Measurements from ENCODE around the gene PDF. TPM values are rescaled to one million over a fixed set of nuclear protein-coding genes. Genes with fewer than 3 reads are reported as not detected.

The PDF gene
- total RNA-seq, 2 experiments from 2014 or later = 37.8 to 54.8 TPM

DNA sequence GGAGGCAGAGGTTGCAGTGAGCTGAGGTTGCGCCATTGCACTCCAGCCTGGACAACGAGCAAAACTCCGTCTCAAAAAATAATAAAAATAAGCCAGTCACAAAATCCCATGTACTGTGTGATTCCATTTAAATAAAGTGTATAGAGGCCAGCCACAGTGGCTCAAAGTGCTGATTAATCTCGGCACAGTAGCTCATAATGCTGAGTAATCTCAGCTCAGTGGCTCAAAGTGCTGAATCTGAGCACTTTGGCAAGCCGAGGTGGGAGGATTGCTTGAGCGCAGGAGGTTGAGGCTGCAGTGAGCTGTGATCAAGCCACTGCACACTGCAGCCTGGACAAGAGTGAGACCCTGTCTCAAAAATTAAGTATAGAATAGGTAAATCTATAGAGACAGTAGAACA is 16.3 kb upstream of the PDF start:
- Histone ChIP-seq H3K27ac (ENCODE audit: low read depth, low read length, poor library complexity, severe bottlenecking) (no peak overlapping the region), H3K4me1 (ENCODE audit: insufficient read depth, low read length, poor library complexity, severe bottlenecking) (peaks cover 8% of the 10 kb centered on the region), H2AFZ (ENCODE audit: low read length) (no peak overlapping the region), H3K36me3 (ENCODE audit: insufficient read depth, low read length) (peaks cover 75% of the 10 kb centered on the region), H4K20me1 (ENCODE audit: insufficient read depth, low read length) (peaks cover 1% of the 10 kb centered on the region), H3K9me2 (ENCODE audit: insufficient read depth, low read length) (no peaks in the 10 kb centered on the region), H3K79me2 (ENCODE audit: insufficient read depth, low read depth, low read length) (peaks cover 17% of the 10 kb centered on the region), H3K4me2 (ENCODE audit: low read length) (no peak overlapping the region), H3K4me3 (ENCODE audit: low read depth, low read length, poor library complexity, severe bottlenecking) (no peak overlapping the region), H3K9me3 (ENCODE audit: low read length) (no peaks in the 10 kb centered on the region)
- ChIA-PET CTCF (ENCODE audit: unreplicated experiment) (no interaction called here), POLR2A (interaction anchor here (0.5 to 1.2 kb wide), 2 partner anchors 9 to 21 kb away, joined by 3 read pairs; no protein-coding TSS in a partner anchor)
- no TSS peak for BruUV-seq (replicated peaks)
- TF ChIP-seq, protein P1, sequence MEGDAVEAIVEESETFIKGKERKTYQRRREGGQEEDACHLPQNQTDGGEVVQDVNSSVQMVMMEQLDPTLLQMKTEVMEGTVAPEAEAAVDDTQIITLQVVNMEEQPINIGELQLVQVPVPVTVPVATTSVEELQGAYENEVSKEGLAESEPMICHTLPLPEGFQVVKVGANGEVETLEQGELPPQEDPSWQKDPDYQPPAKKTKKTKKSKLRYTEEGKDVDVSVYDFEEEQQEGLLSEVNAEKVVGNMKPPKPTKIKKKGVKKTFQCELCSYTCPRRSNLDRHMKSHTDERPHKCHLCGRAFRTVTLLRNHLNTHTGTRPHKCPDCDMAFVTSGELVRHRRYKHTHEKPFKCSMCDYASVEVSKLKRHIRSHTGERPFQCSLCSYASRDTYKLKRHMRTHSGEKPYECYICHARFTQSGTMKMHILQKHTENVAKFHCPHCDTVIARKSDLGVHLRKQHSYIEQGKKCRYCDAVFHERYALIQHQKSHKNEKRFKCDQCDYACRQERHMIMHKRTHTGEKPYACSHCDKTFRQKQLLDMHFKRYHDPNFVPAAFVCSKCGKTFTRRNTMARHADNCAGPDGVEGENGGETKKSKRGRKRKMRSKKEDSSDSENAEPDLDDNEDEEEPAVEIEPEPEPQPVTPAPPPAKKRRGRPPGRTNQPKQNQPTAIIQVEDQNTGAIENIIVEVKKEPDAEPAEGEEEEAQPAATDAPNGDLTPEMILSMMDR (conservative IDR thresholded peaks at IDR 0.05; ENCODE audit: low read length) = no peak
- intact Hi-C loops (cut with micrococcal nuclease; ENCODE audit: unreplicated experiment) = no loop called here
- DNase-seq (ENCODE audit: low spot score) = no peak

DNA sequence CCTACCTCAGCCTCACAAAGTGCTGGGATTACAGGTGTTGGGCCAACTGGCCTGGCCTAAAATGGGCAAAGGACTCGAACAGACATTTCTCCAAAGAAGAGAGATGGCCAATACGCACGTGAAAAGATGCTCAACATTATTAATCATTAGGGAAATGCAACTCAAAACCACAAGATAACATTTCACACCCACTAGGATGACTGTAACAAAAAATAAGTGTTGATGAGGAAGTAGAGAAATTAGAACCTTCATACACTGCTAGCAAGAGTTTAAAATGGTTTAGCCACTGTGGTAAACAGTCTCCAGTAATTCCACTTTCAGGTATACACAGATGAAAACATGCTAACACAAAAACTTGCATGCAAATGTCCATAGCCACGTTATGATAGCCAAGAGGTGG is 15.5 kb upstream of the PDF start:
- no peaks in the 10 kb centered on the region for H3K9me2 ChIP-seq (ENCODE audit: insufficient read depth, low read length)
- peaks cover 9% of the 10 kb centered on the region; the same call in 1 of the 2 replicates for H4K20me1 ChIP-seq (ENCODE audit: insufficient read depth, low read length)
- no peak for DNase-seq (ENCODE audit: low spot score)
- POLR2A ChIA-PET = interaction anchor here (0.7 to 1.2 kb wide), 2 partner anchors 10 to 212 kb away, joined by 3 to 9 read pairs; no protein-coding TSS in a partner anchor
- peaks cover 25% of the 10 kb centered on the region for H3K79me2 ChIP-seq (ENCODE audit: insufficient read depth, low read depth, low read length)
- CTCF ChIA-PET (ENCODE audit: unreplicated experiment) = no interaction called here
- H3K4me3 ChIP-seq (ENCODE audit: low read depth, low read length, poor library complexity, severe bottlenecking) = no peak overlapping the region
- peaks cover 15% of the 10 kb centered on the region for H3K4me1 ChIP-seq (ENCODE audit: insufficient read depth, low read length, poor library complexity, severe bottlenecking)
- peaks cover 75% of the 10 kb centered on the region for H3K36me3 ChIP-seq (ENCODE audit: insufficient read depth, low read length)
- TF ChIP-seq EZH2phosphoT487 (IDR thresholded peaks at IDR 0.05; ENCODE audit: borderline replicate concordance, low read depth, low read length) = no peak
- TF ChIP-seq, protein P1 (conservative IDR thresholded peaks at IDR 0.05; ENCODE audit: low read length) = no peak
- no peak overlapping the region for H3K27ac ChIP-seq (ENCODE audit: low read depth, low read length, poor library complexity, severe bottlenecking)
- no peaks in the 10 kb centered on the region for H3K9me3 ChIP-seq (ENCODE audit: low read length)
- intact Hi-C loops (cut with micrococcal nuclease; ENCODE audit: unreplicated experiment) = no loop called here
- no TSS peak for BruUV-seq (replicated peaks)
- no peak overlapping the region for H2AFZ ChIP-seq (ENCODE audit: low read length)
- H3K4me2 ChIP-seq (ENCODE audit: low read length) = no peak overlapping the region

DNA sequence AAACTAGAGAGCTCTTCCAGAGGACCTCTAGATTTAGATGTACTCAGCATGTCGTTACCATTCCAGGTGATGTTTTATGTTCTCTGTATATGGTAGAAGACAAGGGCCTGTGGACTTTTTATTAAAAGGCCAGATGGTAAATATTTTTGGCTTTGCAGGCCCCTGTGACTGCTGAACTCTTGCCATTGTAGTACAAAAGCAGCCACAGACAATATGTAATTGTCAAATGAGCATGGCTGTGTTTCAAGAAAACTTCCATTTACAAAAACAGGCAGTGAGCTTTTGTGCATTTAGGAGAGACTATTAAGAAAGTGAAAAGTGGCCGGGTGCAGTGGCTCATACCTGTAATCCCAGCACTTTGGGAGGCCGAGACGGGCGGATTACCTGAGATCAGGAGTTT is 13.8 kb upstream of the PDF start:
- H3K79me2 ChIP-seq (ENCODE audit: insufficient read depth, low read depth, low read length) = peaks cover 39% of the 10 kb centered on the region

More for the DNA sequence above, 13.8 kb upstream of the PDF start:
- POLR2A ChIA-PET = interaction anchor here (0.5 to 1.6 kb wide), 3 partner anchors 8 to 1069 kb away, joined by 3 to 5 read pairs (median 4); no protein-coding TSS in a partner anchor
- no TSS peak for BruUV-seq (replicated peaks)
- CTCF ChIA-PET (ENCODE audit: unreplicated experiment) = no interaction called here
- no peaks in the 10 kb centered on the region for H3K9me2 ChIP-seq (ENCODE audit: insufficient read depth, low read length)
- TF ChIP-seq, protein P1 (conservative IDR thresholded peaks at IDR 0.05; ENCODE audit: low read length) = no peak
- no peak for TF ChIP-seq EZH2phosphoT487 (IDR thresholded peaks at IDR 0.05; ENCODE audit: borderline replicate concordance, low read depth, low read length)
- peaks cover 20% of the 10 kb centered on the region for H3K4me1 ChIP-seq (ENCODE audit: insufficient read depth, low read length, poor library complexity, severe bottlenecking)
- H3K4me3 ChIP-seq (ENCODE audit: low read depth, low read length, poor library complexity, severe bottlenecking) = no peak overlapping the region
- no peak for DNase-seq (ENCODE audit: low spot score)
- peaks cover 9% of the 10 kb centered on the region; the same call in 1 of the 2 replicates for H4K20me1 ChIP-seq (ENCODE audit: insufficient read depth, low read length)
- no peak overlapping the region for H2AFZ ChIP-seq (ENCODE audit: low read length)
- no peak overlapping the region for H3K27ac ChIP-seq (ENCODE audit: low read depth, low read length, poor library complexity, severe bottlenecking)
- intact Hi-C loops (cut with micrococcal nuclease; ENCODE audit: unreplicated experiment) = no loop called here
- no peaks in the 10 kb centered on the region for H3K9me3 ChIP-seq (ENCODE audit: low read length)
- H3K4me2 ChIP-seq (ENCODE audit: low read length) = no peak overlapping the region
- peaks cover 76% of the 10 kb centered on the region for H3K36me3 ChIP-seq (ENCODE audit: insufficient read depth, low read length)

All from OCI-LY7 (cell line).